IgD-negative memory B cell (primary cell): Measurements from ENCODE around the gene ADGRG4. TPM values are rescaled to one million over a fixed set of nuclear protein-coding genes. Genes with fewer than 3 reads are reported as not detected.

ENCODE experiments used
- H3K27ac Mint-ChIP-seq, 3 donors: one replicate each; pipeline ENCODE4 v1.8.0; 2020 to 2022; ENCODE audit warnings: mild to moderate bottlenecking in 3 of 3, mixed read lengths in 3 of 3, moderate library complexity in 1 of 3
- H3K27me3 Mint-ChIP-seq: one replicate; pipeline ENCODE4 v1.8.0; 2021; ENCODE audit warnings: mixed read lengths
- H3K36me3 Mint-ChIP-seq: one replicate; pipeline ENCODE4 v1.8.0; 2020; ENCODE audit warnings: mild to moderate bottlenecking, mixed read lengths
- H3K4me1 Mint-ChIP-seq, 3 donors: one replicate each; pipeline ENCODE4 v1.8.0; 2020 to 2022; ENCODE audit warnings: mixed read lengths in 3 of 3, mild to moderate bottlenecking in 1 of 3
- H3K4me3 Mint-ChIP-seq, 4 donors: one replicate each; pipeline ENCODE4 v1.8.0; 2020 to 2022; ENCODE audit warnings: mild to moderate bottlenecking in 4 of 4, mixed read lengths in 4 of 4, moderate library complexity in 3 of 4
- H3K9me3 Mint-ChIP-seq, 3 donors: one replicate each; pipeline ENCODE4 v1.8.0; 2020 to 2021; ENCODE audit warnings: mixed read lengths in 3 of 3, mild to moderate bottlenecking in 1 of 3
- polyA plus RNA-seq: library from polyadenylated mRNA; unstranded; fragments of 300-500 nt; fragmentation: Illumina TruSeq; gene quantifications from one replicate; pipeline ENCODE4 v1.2.3, GENCODE V29; 2021

Gene ADGRG4
- polyA plus RNA-seq, 1 donor from 2014 or later = not detected

DNA sequence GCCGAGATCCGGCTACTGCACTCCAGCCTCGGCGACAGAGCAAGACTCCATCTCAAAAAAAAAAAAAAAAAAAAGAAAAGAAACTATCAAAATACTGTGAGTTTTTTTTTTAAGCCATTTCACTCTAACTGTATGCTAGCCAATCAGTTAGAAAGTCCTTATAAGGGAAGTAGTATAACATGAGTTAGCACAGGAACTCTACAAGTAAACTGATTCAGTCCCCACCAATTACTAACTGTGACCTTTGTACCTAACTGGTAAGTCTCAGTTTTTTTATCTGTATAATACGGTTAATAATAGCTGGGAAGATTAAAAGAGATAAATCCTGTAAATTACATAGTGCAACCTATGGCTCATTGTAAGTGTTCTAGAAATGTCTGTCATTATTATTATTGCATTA, 151.9 kb downstream of the ADGRG4 start:
- Mint-ChIP-seq H3K9me3 (no peaks in the 10 kb centered on the region), H3K4me3 (no peak overlapping the region), H3K27me3 (no peaks in the 10 kb centered on the region), H3K27ac (no peak overlapping the region), H3K36me3 (no peaks in the 10 kb centered on the region), H3K4me1 (no peaks in the 10 kb centered on the region)

GRCh38 chrX:136453114-136453513, 152.4 kb downstream of the ADGRG4 start:
- no peaks in the 10 kb centered on the region for H3K9me3 Mint-ChIP-seq
- H3K27me3 Mint-ChIP-seq = no peaks in the 10 kb centered on the region
- H3K36me3 Mint-ChIP-seq = no peaks in the 10 kb centered on the region
- no peak overlapping the region for H3K27ac Mint-ChIP-seq
- H3K4me1 Mint-ChIP-seq = no peaks in the 10 kb centered on the region
- H3K4me3 Mint-ChIP-seq = no peak overlapping the region

DNA sequence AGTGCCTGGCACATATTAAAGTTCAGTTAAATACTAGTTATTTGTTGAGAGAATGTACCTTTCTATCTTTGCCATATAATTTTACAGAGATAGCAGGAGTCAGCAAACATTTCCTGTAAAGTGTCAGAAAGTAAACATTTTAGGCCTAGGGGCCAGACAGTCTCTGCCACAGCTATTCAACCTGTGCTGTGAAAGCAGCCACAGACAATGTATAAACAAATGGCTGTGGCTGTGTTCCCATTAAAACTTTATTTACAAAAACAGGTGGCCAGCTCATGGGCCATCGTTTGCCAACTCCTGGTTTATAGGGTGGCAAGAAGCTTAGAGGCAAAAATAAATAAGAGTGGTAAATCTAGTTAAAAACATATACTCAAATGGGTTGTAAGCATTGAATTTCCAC, 153.0 kb downstream of the ADGRG4 start:
- no peak overlapping the region for H3K4me3 Mint-ChIP-seq
- H3K27ac Mint-ChIP-seq = no peak overlapping the region
- no peaks in the 10 kb centered on the region for H3K27me3 Mint-ChIP-seq
- no peaks in the 10 kb centered on the region for H3K9me3 Mint-ChIP-seq
- no peaks in the 10 kb centered on the region for H3K4me1 Mint-ChIP-seq
- H3K36me3 Mint-ChIP-seq = no peaks in the 10 kb centered on the region

DNA sequence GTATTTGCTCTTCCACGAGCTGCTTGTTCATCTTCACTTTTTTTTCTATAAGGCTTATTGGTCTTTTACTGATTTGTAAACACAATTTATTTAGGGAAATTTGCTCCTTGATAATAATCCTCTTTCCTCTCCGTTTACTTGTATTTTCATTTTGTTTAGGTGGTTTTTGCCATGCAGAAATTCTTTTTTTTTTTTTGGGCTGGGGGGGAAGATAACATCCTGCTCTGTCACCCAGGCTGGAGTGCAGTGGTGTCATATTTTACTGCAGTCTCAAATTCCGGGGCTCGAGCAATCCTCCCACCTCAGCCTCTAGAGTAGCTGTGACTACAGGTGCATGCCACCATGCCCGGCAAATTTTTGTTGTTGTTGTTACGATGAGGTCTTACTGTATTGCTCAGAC, 155.4 kb downstream of the ADGRG4 start:
- Mint-ChIP-seq H3K27me3 (no peaks in the 10 kb centered on the region), H3K4me1 (no peaks in the 10 kb centered on the region), H3K36me3 (no peaks in the 10 kb centered on the region), H3K27ac (no peak overlapping the region), H3K9me3 (peaks cover 0 to 1% (median 0%) of the 10 kb centered on the region in 3 donors), H3K4me3 (no peak overlapping the region)

DNA sequence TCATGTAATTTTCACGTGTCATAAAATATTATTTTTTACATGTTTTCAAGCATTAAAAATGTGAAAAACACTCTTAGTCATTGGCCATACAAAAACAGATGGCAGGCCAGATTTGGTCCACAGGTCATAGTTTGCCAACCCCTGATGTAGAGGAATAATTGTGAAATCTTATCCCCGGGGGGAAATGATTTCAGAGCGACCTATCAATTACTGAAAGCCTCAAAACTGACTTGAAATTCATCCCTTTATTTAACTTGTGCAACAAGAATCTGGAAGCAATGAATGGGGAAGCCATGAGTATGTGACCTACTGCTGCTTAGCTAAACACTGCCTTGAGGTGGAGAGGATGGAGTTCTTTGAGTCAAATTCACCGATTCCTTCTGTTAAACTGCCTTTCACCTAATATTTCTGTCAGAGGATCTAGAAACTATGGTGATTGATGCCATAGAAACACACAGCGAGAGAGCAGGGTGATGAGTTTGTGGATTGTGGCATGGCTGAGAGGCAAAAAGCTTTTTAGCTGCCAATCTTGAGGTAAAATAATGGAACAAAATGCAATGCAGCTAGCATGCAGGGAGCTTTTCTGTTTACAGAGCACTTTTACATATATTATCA, 156.6 kb downstream of the ADGRG4 start:
- H3K27me3 Mint-ChIP-seq = no peaks in the 10 kb centered on the region
- no peaks in the 10 kb centered on the region for H3K4me1 Mint-ChIP-seq
- H3K27ac Mint-ChIP-seq = no peak overlapping the region
- H3K4me3 Mint-ChIP-seq = no peak overlapping the region
- H3K36me3 Mint-ChIP-seq = no peaks in the 10 kb centered on the region
- H3K9me3 Mint-ChIP-seq = peaks cover 0 to 1% (median 0%) of the 10 kb centered on the region in 3 donors

GRCh38 chrX:136464589-136464988, 163.8 kb downstream of the ADGRG4 start:
- Mint-ChIP-seq H3K4me3 (no peak overlapping the region), H3K9me3 (peaks cover 0 to 1% (median 0%) of the 10 kb centered on the region in 3 donors), H3K4me1 (no peaks in the 10 kb centered on the region), H3K27me3 (peaks cover 8% of the 10 kb centered on the region), H3K36me3 (no peaks in the 10 kb centered on the region), H3K27ac (no peak overlapping the region)

Other genes with a start within 250 kb of the ADGRG4 start
- gene FHL1, start 153.4 kb upstream of the ADGRG4 start, polyA plus RNA-seq = 10.7 TPM
- gene MAP7D3, start 49.6 kb upstream of the ADGRG4 start, polyA plus RNA-seq = 8.7 TPM
- gene BRS3, start 187.0 kb downstream of the ADGRG4 start, polyA plus RNA-seq = not detected
- 53.8 TPM for gene HTATSF1, start 196.6 kb downstream of the ADGRG4 start, polyA plus RNA-seq
- not detected for gene VGLL1, start 231.3 kb downstream of the ADGRG4 start, polyA plus RNA-seq